Superior temporal gyrus (tissue), 1 donor: ENCODE measurements around the gene C1QC.
"Not testable (repeated sequence)": the region's sequence is repeated elsewhere in the genome, so short reads cannot be mapped to it uniquely, and the experiment has no call there.

Experiments used
- DNase-seq: peaks from one replicate; pipeline ENCODE4 v3.0.0-alpha.2; 2016; ENCODE audit errors: extremely low spot score

Gene C1QC

GRCh38 chr1:22650089-22650693 lies 6.8 kb downstream of the C1QC start:
- DNase-seq = no peak

GRCh38 chr1:22651941-22652856 lies 8.8 kb downstream of the C1QC start:
- no peak for DNase-seq

- no peak for DNase-seq
Measured at GRCh38 chr1:22652881-22653316, 9.5 kb downstream of the C1QC start, which contains the start of gene C1QB. TSS of gene C1QB (plus strand) at chr1:22653236. CDS start at chr1:22659463, 6,227 bp downstream.

- DNase-seq = no peak
Measured at GRCh38 chr1:22654692-22655091, 11.3 kb downstream of the C1QC start.

GRCh38 chr1:22658385-22659163 lies 15.1 kb downstream of the C1QC start:
- no peak for DNase-seq

GRCh38 chr1:22660716-22661241 lies 17.3 kb downstream of the C1QC start:
- DNase-seq = no peak

GRCh38 chr1:22661880-22662279 lies 18.4 kb downstream of the C1QC start:
- no peak for DNase-seq

GRCh38 chr1:22662318-22662717 lies 18.9 kb downstream of the C1QC start:
- DNase-seq = no peak

- DNase-seq = no peak
Measured at GRCh38 chr1:22662986-22663408, 19.6 kb downstream of the C1QC start.

- DNase-seq = no peak
Measured at GRCh38 chr1:22665752-22666151, 22.3 kb downstream of the C1QC start.

- DNase-seq = no peak
Measured at GRCh38 chr1:22666412-22666811, 23.0 kb downstream of the C1QC start.

GRCh38 chr1:22668840-22669239 lies 25.4 kb downstream of the C1QC start:
- DNase-seq = not testable (repeated sequence)

- no peak for DNase-seq
Measured at GRCh38 chr1:22670352-22670975, 27.0 kb downstream of the C1QC start.

- DNase-seq = no peak
Measured at GRCh38 chr1:22671999-22672398, 28.6 kb downstream of the C1QC start.

- DNase-seq = peak; percentile 84
Measured at GRCh38 chr1:22673486-22674409, 30.3 kb downstream of the C1QC start.

- no peak for DNase-seq
Measured at GRCh38 chr1:22674410-22674749, 30.9 kb downstream of the C1QC start.

- DNase-seq = not testable (repeated sequence)
Measured at GRCh38 chr1:22676151-22676550, 32.7 kb downstream of the C1QC start.

GRCh38 chr1:22676916-22677583 lies 33.6 kb downstream of the C1QC start:
- no peak for DNase-seq

GRCh38 chr1:22677931-22678896 lies 34.8 kb downstream of the C1QC start:
- DNase-seq = no peak
